ENCODE data around the gene SH2B3. TPM values are rescaled to one million over a fixed set of nuclear protein-coding genes. Genes with fewer than 3 reads are reported as not detected.

Gene SH2B3
- total and polyA plus RNA-seq, 2 of the 13 experiments (the other 11 are each of a cell fraction or from before 2014, with no cell fraction given), result 6.8 to 6.9 TPM

- H3K36me3 ChIP-seq (replicated peaks in 1 of 2; ENCODE audit: control insufficient read depth in 1 of 2, insufficient read depth in 2 of 2, low read length in 2 of 2), result peaks cover 32 to 73% of the 10 kb centered on the region in 2 experiments
Observed at GRCh38 chr12:111457577-111457976, 51.9 kb downstream of the SH2B3 start.

More at GRCh38 chr12:111457577-111457976, 51.9 kb downstream of the SH2B3 start:
- Histone ChIP-seq H3K4me1 (ENCODE audit: insufficient read depth, low read length) (no peaks in the 10 kb centered on the region), H3K9me3 (ENCODE audit: low read length) (no peaks in the 10 kb centered on the region), H4K20me1 (ENCODE audit: insufficient read depth, low read length) (0 out of 2 replicates have a peak, but pooled peaks cover 3% of the 10 kb centered on the region), H3K4me2 (ENCODE audit: low read depth, low read length) (no peak overlapping the region), H3K27ac (ENCODE audit: extremely low read length, insufficient read depth, low read length) (no peak overlapping the region), H3K4me3 (replicated peaks in 1 of 3; ENCODE audit: insufficient read depth in 1 of 3, low read depth in 2 of 3, low read length in 3 of 3) (no peak overlapping the region), H2AFZ (ENCODE audit: low read length) (no peak overlapping the region), H3K79me2 (ENCODE audit: insufficient read depth, low read length) (no peaks in the 10 kb centered on the region), H3K27me3 (ENCODE audit: control insufficient read depth in 1 of 2, insufficient read depth in 2 of 2, low read length in 2 of 2) (no peaks in the 10 kb centered on the region), H3K9ac (ENCODE audit: insufficient read depth, low read depth, low read length) (no peak overlapping the region)
- FAIRE-seq (no peak), ATAC-seq (no peak), DNase-seq (ENCODE audit: low spot score) (no peak)
- intact Hi-C loops (cut with micrococcal nuclease; ENCODE audit: unreplicated experiment) (no loop called here), in situ Hi-C loops (cut with HindIII; ENCODE audit: extremely low pct_ligation_motif_present, low pct_unique_long_range_greater_than_20kb) (no loop called here)
- CTCF ChIA-PET (ENCODE audit: low intra/inter-chr PET ratio, low total read pairs), result no interaction called here
- 98% methylated on average over 3 of the region's 3 CpGs for WGBS (ENCODE audit: low lambda C conversion rate)
- BruUV-seq (replicated peaks), result no TSS peak
- TF ChIP-seq ERF (CRISPR knock-in tag; IDR thresholded peaks at IDR 0.05), result no peak
- no peak for TF ChIP-seq ZNF790 (CRISPR knock-in tag; IDR thresholded peaks at IDR 0.05; ENCODE audit: borderline replicate concordance)
- no peak for TF ChIP-seq HOXA7 (CRISPR knock-in tag; IDR thresholded peaks at IDR 0.05)
- no peak for TF ChIP-seq ZNF160 (CRISPR knock-in tag; IDR thresholded peaks at IDR 0.05)
- TF ChIP-seq MYC (CRISPR knock-in tag; IDR thresholded peaks at IDR 0.05; ENCODE audit: borderline replicate concordance), result no peak
- TF ChIP-seq ZSCAN9 (CRISPR knock-in tag; IDR thresholded peaks at IDR 0.05; ENCODE audit: borderline replicate concordance), result no peak
- TF ChIP-seq, protein P1, sequence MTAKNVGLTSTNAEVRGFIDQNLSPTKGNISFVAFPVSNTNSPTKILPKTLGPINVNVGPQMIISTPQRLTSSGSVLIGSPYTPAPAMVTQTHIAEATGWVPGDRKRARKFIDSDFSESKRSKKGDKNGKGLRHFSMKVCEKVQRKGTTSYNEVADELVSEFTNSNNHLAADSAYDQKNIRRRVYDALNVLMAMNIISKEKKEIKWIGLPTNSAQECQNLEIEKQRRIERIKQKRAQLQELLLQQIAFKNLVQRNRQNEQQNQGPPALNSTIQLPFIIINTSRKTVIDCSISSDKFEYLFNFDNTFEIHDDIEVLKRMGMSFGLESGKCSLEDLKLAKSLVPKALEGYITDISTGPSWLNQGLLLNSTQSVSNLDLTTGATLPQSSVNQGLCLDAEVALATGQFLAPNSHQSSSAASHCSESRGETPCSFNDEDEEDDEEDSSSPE (CRISPR knock-in tag; IDR thresholded peaks at IDR 0.05), result no peak
- no peak for TF ChIP-seq SYNCRIP (IDR thresholded peaks at IDR 0.05; ENCODE audit: insufficient read depth, low read depth, low read length)
- TF ChIP-seq ZNF564 (CRISPR knock-in tag; IDR thresholded peaks at IDR 0.05), result no peak
- TF ChIP-seq KDM2A (CRISPR knock-in tag; IDR thresholded peaks at IDR 0.05; ENCODE audit: borderline replicate concordance, low read depth), result no peak
- TF ChIP-seq AGO2 (optimal IDR thresholded peaks at IDR 0.05; ENCODE audit: low read depth, low read length), result no peak
- TF ChIP-seq ZNF816 (CRISPR knock-in tag; IDR thresholded peaks at IDR 0.05; ENCODE audit: borderline replicate concordance), result no peak
- TF ChIP-seq MAZ (IDR thresholded peaks at IDR 0.05; ENCODE audit: borderline replicate concordance, low read depth, low read length), result no peak
- TF ChIP-seq MAZ (CRISPR knock-in tag; IDR thresholded peaks at IDR 0.05; ENCODE audit: low read depth), result no peak
- no peak for TF ChIP-seq TBX2 (CRISPR knock-in tag; IDR thresholded peaks at IDR 0.05; ENCODE audit: borderline replicate concordance)
- no peak for TF ChIP-seq ZNF282 (IDR thresholded peaks at IDR 0.05; ENCODE audit: partially characterized antibody)
- POLR2A ChIA-PET, result no interaction called here

Measured in HepG2 (cell line).